ENCODE results near the gene EBF3.

Gene EBF3

DNA sequence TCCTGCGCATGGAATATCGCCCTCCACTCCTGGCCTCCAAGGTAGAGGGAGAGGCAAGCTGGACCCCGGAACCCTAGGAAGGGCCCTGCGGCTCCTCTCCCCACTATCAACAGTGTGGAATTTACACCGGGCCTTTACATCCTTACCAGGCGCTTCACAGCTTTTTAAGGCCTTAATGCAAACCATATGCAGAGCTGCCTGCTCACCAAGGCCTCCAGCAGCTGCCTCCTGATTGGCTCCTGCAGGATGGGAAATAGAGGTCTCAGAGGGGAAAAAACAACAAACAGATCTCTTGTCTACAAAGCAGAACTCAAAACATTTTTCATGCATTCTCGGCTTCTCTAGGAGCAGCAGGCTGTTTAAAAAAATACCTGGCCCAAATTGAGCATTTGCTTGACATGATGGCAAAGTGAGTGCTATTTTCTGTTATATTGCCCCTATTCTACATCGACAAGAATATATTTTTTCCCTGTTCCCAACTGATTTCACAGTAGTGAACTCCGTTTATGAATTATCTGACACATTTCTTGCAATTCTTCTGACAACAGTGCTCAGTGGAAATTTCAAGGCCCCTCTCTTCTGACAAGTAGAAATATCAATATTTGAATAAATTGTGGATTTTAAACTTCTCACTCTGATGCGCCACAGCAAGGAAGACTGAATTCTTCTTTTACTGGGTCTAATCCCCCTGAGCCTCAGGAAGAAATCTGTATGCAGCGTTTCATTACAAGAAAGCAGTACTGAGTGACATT is 51.7 kb downstream of the EBF3 start:
- no peak for DNase-seq (ENCODE audit: low read depth)
- no peak for TF ChIP-seq CTCF (IDR thresholded peaks at IDR 0.05; ENCODE audit: low read length, missing control alignments)
- H3K4me3 ChIP-seq (replicated peaks; ENCODE audit: low read depth, low read length) = no peak overlapping the region

- no peak for DNase-seq (ENCODE audit: low read depth)
- no peak overlapping the region for H3K4me3 ChIP-seq (replicated peaks; ENCODE audit: low read depth, low read length)
- TF ChIP-seq CTCF (IDR thresholded peaks at IDR 0.05; ENCODE audit: low read length, missing control alignments) = no peak
These were observed 52.5 kb downstream of the EBF3 start for GRCh38 chr10:129911451-129912165.

- no peak overlapping the region for H3K4me3 ChIP-seq (replicated peaks; ENCODE audit: low read depth, low read length)
- no peak for TF ChIP-seq CTCF (IDR thresholded peaks at IDR 0.05; ENCODE audit: low read length, missing control alignments)
- no peak for DNase-seq (ENCODE audit: low read depth)
These were observed 53.2 kb downstream of the EBF3 start for GRCh38 chr10:129910861-129911260.

DNA sequence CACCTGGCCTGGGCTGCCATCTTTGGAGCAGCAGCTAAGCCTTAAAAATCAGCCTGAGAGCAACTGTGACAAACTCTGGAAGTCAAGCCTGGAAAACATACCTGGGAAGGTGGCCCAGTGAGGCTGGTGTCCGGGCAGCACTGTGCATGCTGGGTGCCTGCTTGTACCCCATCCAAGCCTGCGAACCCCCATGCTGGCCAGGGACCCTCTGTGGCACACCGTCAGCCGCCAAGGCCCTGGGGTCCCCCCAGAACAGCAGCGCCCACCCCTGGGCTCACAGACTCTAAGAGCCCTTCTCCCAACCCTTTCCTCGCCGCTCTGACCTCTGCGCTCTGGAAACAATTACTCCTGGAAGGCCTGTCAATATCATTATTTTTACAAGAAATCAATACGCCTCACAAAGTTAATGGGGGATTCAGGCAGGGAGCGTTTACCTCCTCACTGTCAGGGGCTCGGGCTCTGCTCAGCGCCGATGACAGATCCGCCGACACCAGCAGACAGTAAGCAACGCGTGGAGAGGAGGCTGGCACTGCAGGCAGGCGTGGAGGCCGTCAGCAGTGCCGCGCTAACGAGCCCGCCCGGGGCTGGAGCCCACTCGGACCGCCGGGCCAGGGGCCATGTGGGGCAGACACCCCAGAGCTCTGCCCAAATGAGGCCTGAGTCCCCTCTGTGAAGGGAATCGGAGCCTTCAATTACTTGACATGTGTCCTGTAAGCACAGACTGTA is 54.4 kb downstream of the EBF3 start:
- no peak for TF ChIP-seq CTCF (IDR thresholded peaks at IDR 0.05; ENCODE audit: low read length, missing control alignments)
- no peak for DNase-seq (ENCODE audit: low read depth)
- no peak overlapping the region for H3K4me3 ChIP-seq (replicated peaks; ENCODE audit: low read depth, low read length)

DNA sequence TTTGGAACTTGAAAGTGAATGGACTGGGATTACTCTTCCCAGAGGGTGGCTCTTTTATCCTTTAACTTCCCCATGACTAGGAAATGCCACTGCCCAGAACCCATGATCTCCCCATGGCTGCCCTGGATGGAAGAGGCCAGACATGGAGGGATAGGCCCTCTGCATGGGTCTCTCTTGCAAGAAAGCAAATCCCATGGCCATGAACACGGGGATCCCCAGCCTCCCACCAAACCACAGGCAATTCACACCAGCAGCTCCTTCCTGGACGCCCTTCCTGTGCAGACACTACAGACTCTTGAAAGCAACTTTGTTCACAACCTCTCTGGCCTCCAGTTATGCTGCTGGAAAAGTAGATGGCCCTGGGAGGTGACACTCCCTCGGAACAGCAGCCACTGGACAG is 55.0 kb downstream of the EBF3 start:
- no peak for TF ChIP-seq CTCF (IDR thresholded peaks at IDR 0.05; ENCODE audit: low read length, missing control alignments)
- DNase-seq (ENCODE audit: low read depth) = no peak
- H3K4me3 ChIP-seq (replicated peaks; ENCODE audit: low read depth, low read length) = no peak overlapping the region

DNA sequence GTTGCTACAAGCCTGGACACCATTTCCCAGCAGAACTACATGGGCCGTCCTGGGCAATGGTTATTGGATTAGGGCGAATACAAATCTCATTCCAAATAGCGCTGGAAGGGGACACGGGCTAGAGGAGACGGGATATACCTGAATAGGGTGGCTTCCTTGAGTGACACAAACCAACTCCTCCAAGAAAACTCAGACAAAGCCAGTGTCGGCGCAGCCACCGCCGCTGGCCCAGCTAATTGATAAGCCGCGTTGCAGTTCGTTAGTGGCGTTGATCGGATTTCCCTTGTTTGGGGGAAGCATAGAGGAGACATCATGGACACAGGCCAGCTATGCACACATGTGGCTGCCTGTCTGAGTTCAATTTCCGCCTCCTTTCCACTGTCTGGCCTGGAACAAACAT is 55.7 kb downstream of the EBF3 start:
- TF ChIP-seq CTCF (IDR thresholded peaks at IDR 0.05; ENCODE audit: low read length, missing control alignments) = no peak
- DNase-seq (ENCODE audit: low read depth) = no peak
- H3K4me3 ChIP-seq (replicated peaks; ENCODE audit: low read depth, low read length) = no peak overlapping the region
